ENCODE measurements around the gene CCDC91.
"Not testable (repeated sequence)": the region's sequence is repeated elsewhere in the genome, so short reads cannot be mapped to it uniquely, and the experiment has no call there.

The CCDC91 gene

GRCh38 chr12:28442101-28442500, 251.8 kb downstream of the CCDC91 start:
- DNase-seq (ENCODE audit: insufficient read length, low spot score) (no peak), FAIRE-seq (no peak)
- TF ChIP-seq POLR2AphosphoS5 (IDR thresholded peaks at IDR 0.05; ENCODE audit: low read depth, low read length) (no peak), POU2F2 (IDR thresholded peaks at IDR 0.05; ENCODE audit: low read depth, low read length) (no peak), PAX5 (IDR thresholded peaks at IDR 0.05; ENCODE audit: insufficient read depth, low read length, severe bottlenecking) (no peak), SPI1 (IDR thresholded peaks at IDR 0.05; ENCODE audit: low read depth, low read length) (no peak), POLR2A (IDR thresholded peaks at IDR 0.05; ENCODE audit: low read depth, low read length) (no peak), TAF1 (IDR thresholded peaks at IDR 0.05; ENCODE audit: low read depth, low read length) (no peak)

GRCh38 chr12:28443337-28443736, 253.1 kb downstream of the CCDC91 start:
- TF ChIP-seq POLR2AphosphoS5 (IDR thresholded peaks at IDR 0.05; ENCODE audit: low read depth, low read length), result no peak
- TF ChIP-seq PAX5 (IDR thresholded peaks at IDR 0.05; ENCODE audit: insufficient read depth, low read length, severe bottlenecking), result no peak
- TF ChIP-seq POU2F2 (IDR thresholded peaks at IDR 0.05; ENCODE audit: low read depth, low read length), result no peak
- TF ChIP-seq SPI1 (IDR thresholded peaks at IDR 0.05; ENCODE audit: low read depth, low read length), result no peak
- TF ChIP-seq POLR2A (IDR thresholded peaks at IDR 0.05; ENCODE audit: low read depth, low read length), result no peak
- no peak for TF ChIP-seq TAF1 (IDR thresholded peaks at IDR 0.05; ENCODE audit: low read depth, low read length)
- DNase-seq (ENCODE audit: insufficient read length, low spot score), result no peak
- FAIRE-seq, result no peak

DNA sequence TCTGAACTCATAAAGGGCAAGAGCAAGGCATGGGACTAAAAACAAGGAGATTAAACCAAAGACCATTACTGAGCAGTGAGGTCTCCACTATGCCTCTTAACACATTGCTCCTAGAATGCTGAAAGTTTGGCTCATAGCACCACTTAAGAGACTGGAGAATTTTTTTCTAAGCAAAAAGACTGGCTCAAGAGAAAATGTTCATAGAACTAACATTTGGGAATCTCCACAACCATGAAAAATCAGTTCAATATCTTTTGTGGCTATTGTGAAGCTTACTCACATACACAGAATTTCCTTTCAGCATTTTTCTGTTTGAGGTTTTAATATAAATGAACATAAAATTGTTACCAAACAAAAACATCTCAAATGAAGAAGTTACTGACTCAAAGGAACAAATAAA, 255.8 kb downstream of the CCDC91 start:
- TF ChIP-seq PAX5 (IDR thresholded peaks at IDR 0.05; ENCODE audit: insufficient read depth, low read length, severe bottlenecking), result no peak
- TF ChIP-seq POU2F2 (IDR thresholded peaks at IDR 0.05; ENCODE audit: low read depth, low read length), result no peak
- no peak for TF ChIP-seq SPI1 (IDR thresholded peaks at IDR 0.05; ENCODE audit: low read depth, low read length)
- TF ChIP-seq POLR2AphosphoS5 (IDR thresholded peaks at IDR 0.05; ENCODE audit: low read depth, low read length), result no peak
- TF ChIP-seq POLR2A (IDR thresholded peaks at IDR 0.05; ENCODE audit: low read depth, low read length), result no peak
- TF ChIP-seq TAF1 (IDR thresholded peaks at IDR 0.05; ENCODE audit: low read depth, low read length), result no peak
- no peak for FAIRE-seq
- no peak for DNase-seq (ENCODE audit: insufficient read length, low spot score)

GRCh38 chr12:28453686-28454085, 263.4 kb downstream of the CCDC91 start:
- DNase-seq (ENCODE audit: insufficient read length, low spot score), result no peak
- FAIRE-seq, result no peak
- TF ChIP-seq POLR2A (IDR thresholded peaks at IDR 0.05; ENCODE audit: low read depth, low read length), result no peak
- TF ChIP-seq PAX5 (IDR thresholded peaks at IDR 0.05; ENCODE audit: insufficient read depth, low read length, severe bottlenecking), result no peak
- no peak for TF ChIP-seq POLR2AphosphoS5 (IDR thresholded peaks at IDR 0.05; ENCODE audit: low read depth, low read length)
- no peak for TF ChIP-seq SPI1 (IDR thresholded peaks at IDR 0.05; ENCODE audit: low read depth, low read length)
- TF ChIP-seq TAF1 (IDR thresholded peaks at IDR 0.05; ENCODE audit: low read depth, low read length), result no peak
- no peak for TF ChIP-seq POU2F2 (IDR thresholded peaks at IDR 0.05; ENCODE audit: low read depth, low read length)

- no peak for FAIRE-seq
- no peak for DNase-seq (ENCODE audit: insufficient read length, low spot score)
- TF ChIP-seq PAX5 (IDR thresholded peaks at IDR 0.05; ENCODE audit: insufficient read depth, low read length, severe bottlenecking) (no peak), POU2F2 (IDR thresholded peaks at IDR 0.05; ENCODE audit: low read depth, low read length) (no peak), POLR2A (IDR thresholded peaks at IDR 0.05; ENCODE audit: low read depth, low read length) (no peak), POLR2AphosphoS5 (IDR thresholded peaks at IDR 0.05; ENCODE audit: low read depth, low read length) (no peak), SPI1 (IDR thresholded peaks at IDR 0.05; ENCODE audit: low read depth, low read length) (no peak), TAF1 (IDR thresholded peaks at IDR 0.05; ENCODE audit: low read depth, low read length) (no peak)
Observed at GRCh38 chr12:28456934-28457710, 266.9 kb downstream of the CCDC91 start.

- no peak for DNase-seq (ENCODE audit: insufficient read length, low spot score)
- no peak for FAIRE-seq
- TF ChIP-seq POLR2AphosphoS5 (IDR thresholded peaks at IDR 0.05; ENCODE audit: low read depth, low read length) (no peak), POLR2A (IDR thresholded peaks at IDR 0.05; ENCODE audit: low read depth, low read length) (no peak), TAF1 (IDR thresholded peaks at IDR 0.05; ENCODE audit: low read depth, low read length) (no peak), PAX5 (IDR thresholded peaks at IDR 0.05; ENCODE audit: insufficient read depth, low read length, severe bottlenecking) (no peak)
Observed at GRCh38 chr12:28457785-28458184, 267.5 kb downstream of the CCDC91 start.

DNA sequence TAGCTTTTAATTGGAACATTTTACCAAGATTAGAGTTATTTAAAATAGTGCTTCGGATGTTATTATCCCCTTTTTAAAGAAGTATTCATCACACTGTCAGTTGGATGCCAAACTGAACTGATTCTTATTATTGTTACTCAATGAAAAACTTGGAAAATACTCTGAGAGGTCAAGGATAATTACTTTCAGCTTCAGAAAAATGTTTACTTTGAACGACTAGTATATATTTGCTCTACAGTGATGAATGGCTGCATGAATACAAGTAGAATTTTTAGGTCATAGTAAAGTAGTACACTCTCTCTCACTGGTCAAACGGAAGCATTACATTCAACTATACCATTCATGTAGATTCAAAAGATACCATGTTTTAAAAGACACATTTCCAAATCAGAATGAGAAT, 269.2 kb downstream of the CCDC91 start:
- FAIRE-seq (no peak), DNase-seq (ENCODE audit: insufficient read length, low spot score) (no peak)
- no peak for TF ChIP-seq TAF1 (IDR thresholded peaks at IDR 0.05; ENCODE audit: low read depth, low read length)
- TF ChIP-seq PAX5 (IDR thresholded peaks at IDR 0.05; ENCODE audit: insufficient read depth, low read length, severe bottlenecking), result no peak
- TF ChIP-seq POLR2A (IDR thresholded peaks at IDR 0.05; ENCODE audit: low read depth, low read length), result no peak
- TF ChIP-seq POLR2AphosphoS5 (IDR thresholded peaks at IDR 0.05; ENCODE audit: low read depth, low read length), result no peak
- TF ChIP-seq SPI1 (IDR thresholded peaks at IDR 0.05; ENCODE audit: low read depth, low read length), result no peak
- TF ChIP-seq POU2F2 (IDR thresholded peaks at IDR 0.05; ENCODE audit: low read depth, low read length), result no peak

- no peak for DNase-seq (ENCODE audit: insufficient read length, low spot score)
- FAIRE-seq, result no peak
Observed at GRCh38 chr12:28460420-28461130, 270.3 kb downstream of the CCDC91 start.

DNA sequence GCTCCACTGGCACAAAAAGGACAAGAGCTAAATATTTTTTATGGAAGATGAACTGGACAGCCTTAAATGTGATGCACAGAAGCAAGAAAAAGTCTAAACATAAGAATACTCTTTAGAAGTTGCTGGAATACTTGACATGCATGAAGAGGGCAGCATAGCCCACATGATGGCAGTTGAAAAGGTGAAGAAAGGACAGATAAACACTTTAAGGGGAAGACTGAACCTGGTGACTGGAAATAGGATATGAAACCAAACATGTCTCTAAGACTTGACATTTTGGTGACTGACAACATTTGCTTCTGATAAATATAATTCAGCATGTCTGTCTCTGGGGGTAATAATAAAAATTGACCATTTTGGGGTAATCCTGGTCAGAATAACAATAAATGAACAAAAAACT, 273.1 kb downstream of the CCDC91 start:
- no peak for FAIRE-seq
- no peak for DNase-seq (ENCODE audit: insufficient read length, low spot score)
- TF ChIP-seq POLR2A (IDR thresholded peaks at IDR 0.05; ENCODE audit: low read depth, low read length) (no peak), SPI1 (IDR thresholded peaks at IDR 0.05; ENCODE audit: low read depth, low read length) (0 out of 2 replicates have a peak, but pooled peaks have one; percentile 4)

More at GRCh38 chr12:28460420-28461130, 270.3 kb downstream of the CCDC91 start:
- TF ChIP-seq SPI1 (IDR thresholded peaks at IDR 0.05; ENCODE audit: low read depth, low read length), result no peak
- no peak for TF ChIP-seq POLR2AphosphoS5 (IDR thresholded peaks at IDR 0.05; ENCODE audit: low read depth, low read length)
- TF ChIP-seq POLR2A (IDR thresholded peaks at IDR 0.05; ENCODE audit: low read depth, low read length), result no peak
- TF ChIP-seq POU2F2 (IDR thresholded peaks at IDR 0.05; ENCODE audit: low read depth, low read length), result no peak
- no peak for TF ChIP-seq PAX5 (IDR thresholded peaks at IDR 0.05; ENCODE audit: insufficient read depth, low read length, severe bottlenecking)
- no peak for TF ChIP-seq TAF1 (IDR thresholded peaks at IDR 0.05; ENCODE audit: low read depth, low read length)

- FAIRE-seq; DNase-seq (ENCODE audit: insufficient read length, low spot score): not testable (repeated sequence)
Observed at GRCh38 chr12:28471762-28472161, 281.5 kb downstream of the CCDC91 start.

GRCh38 chr12:28476206-28476605, 285.9 kb downstream of the CCDC91 start:
- DNase-seq (ENCODE audit: insufficient read length, low spot score); FAIRE-seq: not testable (repeated sequence)

GRCh38 chr12:28479097-28479496, 288.8 kb downstream of the CCDC91 start:
- not testable (repeated sequence) for DNase-seq (ENCODE audit: insufficient read length, low spot score); FAIRE-seq
